A673 (cell line): ENCODE measurements around the gene RNFT2.

ENCODE experiments used
- EZH2 ChIP-seq: fragments of 200-600 bp; sonication (generic); IDR thresholded peaks from 2 replicates; pipeline ENCODE4 v1.6.1; 2017; ENCODE audit warnings: borderline replicate concordance, low read depth, mild to moderate bottlenecking, mixed read lengths, antibody characterized with exemption, low read length; ENCODE audit not compliant: poor library complexity, severe bottlenecking
- TF ChIP-seq, protein P1 (sequence below): fragments of 300-800, 200-600 bp; sonication (generic); conservative IDR thresholded peaks from 2 replicates; pipeline ENCODE4 v1.5.1; 2017; ENCODE audit warnings: low read depth, mild to moderate bottlenecking, antibody characterized with exemption, low read length, moderate library complexity, mixed read lengths

DNA sequence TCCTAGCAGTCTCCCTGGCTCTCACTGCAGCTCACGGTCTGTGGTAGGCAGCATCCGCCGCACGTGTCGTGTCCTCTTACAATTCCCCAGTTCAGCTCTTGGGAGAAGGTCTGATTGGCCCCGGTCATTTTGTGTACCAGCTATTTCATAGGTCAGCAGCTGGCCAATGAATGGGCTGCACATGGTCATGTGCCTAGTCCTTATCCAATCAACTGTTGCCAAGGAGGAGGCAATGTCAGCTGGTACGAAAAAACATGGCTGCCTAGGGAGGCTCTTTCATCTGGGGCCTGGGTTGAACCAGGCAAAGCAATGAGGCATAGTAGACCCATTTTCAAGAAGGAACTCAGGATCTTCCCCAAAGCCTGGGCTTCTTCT lies 46.1 kb downstream of the RNFT2 start:
- TF ChIP-seq, protein P1, sequence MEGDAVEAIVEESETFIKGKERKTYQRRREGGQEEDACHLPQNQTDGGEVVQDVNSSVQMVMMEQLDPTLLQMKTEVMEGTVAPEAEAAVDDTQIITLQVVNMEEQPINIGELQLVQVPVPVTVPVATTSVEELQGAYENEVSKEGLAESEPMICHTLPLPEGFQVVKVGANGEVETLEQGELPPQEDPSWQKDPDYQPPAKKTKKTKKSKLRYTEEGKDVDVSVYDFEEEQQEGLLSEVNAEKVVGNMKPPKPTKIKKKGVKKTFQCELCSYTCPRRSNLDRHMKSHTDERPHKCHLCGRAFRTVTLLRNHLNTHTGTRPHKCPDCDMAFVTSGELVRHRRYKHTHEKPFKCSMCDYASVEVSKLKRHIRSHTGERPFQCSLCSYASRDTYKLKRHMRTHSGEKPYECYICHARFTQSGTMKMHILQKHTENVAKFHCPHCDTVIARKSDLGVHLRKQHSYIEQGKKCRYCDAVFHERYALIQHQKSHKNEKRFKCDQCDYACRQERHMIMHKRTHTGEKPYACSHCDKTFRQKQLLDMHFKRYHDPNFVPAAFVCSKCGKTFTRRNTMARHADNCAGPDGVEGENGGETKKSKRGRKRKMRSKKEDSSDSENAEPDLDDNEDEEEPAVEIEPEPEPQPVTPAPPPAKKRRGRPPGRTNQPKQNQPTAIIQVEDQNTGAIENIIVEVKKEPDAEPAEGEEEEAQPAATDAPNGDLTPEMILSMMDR: no peak
- no peak for TF ChIP-seq EZH2
